ENCODE data around the gene GALNT2. TPM values are rescaled to one million over a fixed set of nuclear protein-coding genes. Genes with fewer than 3 reads are reported as not detected.
A peak's percentile ranks its signal among the peaks of the same experiment; 100 is the strongest.

Gene GALNT2
- 10 to 100 TPM; 29.9 to 39.5 TPM for total RNA-seq

GRCh38 chr1:230066466-230067404, at the start of gene GALNT2:
Gene GALNT2 (plus strand): TSS chr1:230067238. CDS start chr1:230067281, 43 bp downstream.
- Histone ChIP-seq H3K36me3 (no peaks in the 10 kb centered on the region), H3K4me3 (peak within 1 kb of the TSS; percentile 77 to 78), H3K27ac (peak within 1 kb of the TSS; percentile 89 to 92), H3K9me3 (peaks cover 0 to 10% of the 10 kb centered on the region in 2 donors), H3K4me1 (peaks cover 0 to 23% of the 10 kb centered on the region in 2 donors), H3K27me3 (no peaks in the 10 kb centered on the region)
- TF ChIP-seq CTCF (IDR thresholded peaks at IDR 0.05): no peak
- peak; percentile 82 for DNase-seq (ENCODE audit: low spot score)

- Histone ChIP-seq H3K9me3 (no peaks in the 10 kb centered on the region), H3K36me3 (no peaks in the 10 kb centered on the region), H3K27me3 (no peaks in the 10 kb centered on the region), H3K4me1 (no peaks in the 10 kb centered on the region), H3K27ac (no peak overlapping the region), H3K4me3 (no peak overlapping the region)
- no peak for TF ChIP-seq CTCF (IDR thresholded peaks at IDR 0.05)
- no peak for DNase-seq (ENCODE audit: low spot score)
Observed at GRCh38 chr1:230020451-230020850, 46.6 kb upstream of the GALNT2 start.

GRCh38 chr1:230022666-230023380, 44.2 kb upstream of the GALNT2 start:
- Histone ChIP-seq H3K9me3 (peaks cover 0 to 8% of the 10 kb centered on the region in 2 donors), H3K4me1 (no peaks in the 10 kb centered on the region), H3K27me3 (no peaks in the 10 kb centered on the region), H3K4me3 (no peak overlapping the region), H3K27ac (no peak overlapping the region), H3K36me3 (no peaks in the 10 kb centered on the region)
- DNase-seq (ENCODE audit: low spot score): no peak
- TF ChIP-seq CTCF (IDR thresholded peaks at IDR 0.05): no peak

- no peak overlapping the region for H3K4me3 ChIP-seq
- H3K9me3 ChIP-seq: peaks cover 0 to 8% of the 10 kb centered on the region in 2 donors
- H3K27me3 ChIP-seq: no peaks in the 10 kb centered on the region
- H3K4me1 ChIP-seq: no peaks in the 10 kb centered on the region
- no peak overlapping the region for H3K27ac ChIP-seq
- no peaks in the 10 kb centered on the region for H3K36me3 ChIP-seq
- no peak for DNase-seq (ENCODE audit: low spot score)
- TF ChIP-seq CTCF (IDR thresholded peaks at IDR 0.05): no peak
Observed at GRCh38 chr1:230025686-230026085, 41.4 kb upstream of the GALNT2 start.

- Histone ChIP-seq H3K4me3 (no peak overlapping the region), H3K27me3 (no peaks in the 10 kb centered on the region), H3K4me1 (no peaks in the 10 kb centered on the region), H3K36me3 (no peaks in the 10 kb centered on the region), H3K27ac (no peak overlapping the region), H3K9me3 (peaks cover 0 to 8% of the 10 kb centered on the region in 2 donors)
- TF ChIP-seq CTCF (IDR thresholded peaks at IDR 0.05): no peak
- no peak for DNase-seq (ENCODE audit: low spot score)
Observed at GRCh38 chr1:230026139-230026538, 40.9 kb upstream of the GALNT2 start.
